Measurements from ENCODE around the gene PCBD1. TPM values are rescaled to one million over a fixed set of nuclear protein-coding genes. Genes with fewer than 3 reads are reported as not detected.
"Not testable (repeated sequence)": the region's sequence is repeated elsewhere in the genome, so short reads cannot be mapped to it uniquely, and the experiment has no call there.

Gene PCBD1
- total and polyA plus RNA-seq, 5 experiments from 2014 or later: 6.0 to 23.2 (median 9.5) TPM

GRCh38 chr10:70864935-70865334, 23.4 kb downstream of the PCBD1 start:
- ATAC-seq (no peak), DNase-seq (no peak)
- peaks cover 0 to 15% (median 3%) of the 10 kb centered on the region in 4 donors for H3K4me1 Mint-ChIP-seq
- no peak overlapping the region for H3K4me3 Mint-ChIP-seq
- H3K27me3 Mint-ChIP-seq: no peaks in the 10 kb centered on the region
- POLR2A ChIA-PET: no interaction called here
- H3K27ac Mint-ChIP-seq: peak overlapping the region in 2 of 10 donors; percentile 23 to 29
- H3K9me3 Mint-ChIP-seq: no peaks in the 10 kb centered on the region
- peaks cover 11 to 61% (median 17%) of the 10 kb centered on the region in 3 donors for H3K36me3 Mint-ChIP-seq

- ATAC-seq (no peak), DNase-seq (no peak)
- peaks cover 0 to 15% (median 3%) of the 10 kb centered on the region in 4 donors for H3K4me1 Mint-ChIP-seq
- H3K27ac Mint-ChIP-seq: peak overlapping the region in 2 of 10 donors; percentile 27 to 29
- H3K4me3 Mint-ChIP-seq: no peak overlapping the region
- H3K36me3 Mint-ChIP-seq: peaks cover 16 to 60% (median 19%) of the 10 kb centered on the region in 3 donors
- no peaks in the 10 kb centered on the region for H3K27me3 Mint-ChIP-seq
- POLR2A ChIA-PET: no interaction called here
- no peaks in the 10 kb centered on the region for H3K9me3 Mint-ChIP-seq
Measured at GRCh38 chr10:70863470-70864160, 24.8 kb downstream of the PCBD1 start.

GRCh38 chr10:70861495-70862197, 26.7 kb downstream of the PCBD1 start:
- H3K27ac Mint-ChIP-seq, DNase-seq, ATAC-seq, H3K4me3 Mint-ChIP-seq, H3K27me3 Mint-ChIP-seq, POLR2A ChIA-PET, H3K9me3 Mint-ChIP-seq: not testable (repeated sequence)
- Mint-ChIP-seq H3K4me1 (peaks cover 0 to 17% (median 3%) of the 10 kb centered on the region in 4 donors), H3K36me3 (peaks cover 19 to 75% (median 30%) of the 10 kb centered on the region in 3 donors)

GRCh38 chr10:70858759-70859158, 29.6 kb downstream of the PCBD1 start:
- peak overlapping the region in 1 of 10 donors; percentile 43 for H3K27ac Mint-ChIP-seq

GRCh38 chr10:70856454-70856853, 31.9 kb downstream of the PCBD1 start:
- ATAC-seq (no peak), DNase-seq (no peak)
- Mint-ChIP-seq H3K4me3 (no peak overlapping the region), H3K4me1 (peaks cover 0 to 9% (median 0%) of the 10 kb centered on the region in 4 donors), H3K27me3 (no peaks in the 10 kb centered on the region), H3K9me3 (no peaks in the 10 kb centered on the region), H3K36me3 (peaks cover 19 to 93% (median 48%) of the 10 kb centered on the region in 3 donors), H3K27ac (no peak overlapping the region)
- POLR2A ChIA-PET: no interaction called here

More at GRCh38 chr10:70858759-70859158, 29.6 kb downstream of the PCBD1 start:
- H3K4me1 Mint-ChIP-seq: peaks cover 0 to 12% (median 0%) of the 10 kb centered on the region in 4 donors
- no peak for DNase-seq
- no peak for ATAC-seq
- no peaks in the 10 kb centered on the region for H3K27me3 Mint-ChIP-seq
- no peak overlapping the region for H3K4me3 Mint-ChIP-seq
- H3K9me3 Mint-ChIP-seq: no peaks in the 10 kb centered on the region
- H3K36me3 Mint-ChIP-seq: peaks cover 19 to 83% (median 38%) of the 10 kb centered on the region in 3 donors
- POLR2A ChIA-PET: no interaction called here

GRCh38 chr10:70853457-70853856, 34.9 kb downstream of the PCBD1 start:
- peak overlapping the region in 2 of 10 donors; percentile 24 to 56 for H3K27ac Mint-ChIP-seq
- no peak overlapping the region for H3K4me3 Mint-ChIP-seq
- peaks cover 6 to 18% (median 11%) of the 10 kb centered on the region in 4 donors for H3K4me1 Mint-ChIP-seq
- no peaks in the 10 kb centered on the region for H3K9me3 Mint-ChIP-seq
- DNase-seq: no peak
- ATAC-seq: no peak
- peaks cover 1 to 88% (median 32%) of the 10 kb centered on the region in 3 donors for H3K36me3 Mint-ChIP-seq
- POLR2A ChIA-PET: no interaction called here
- H3K27me3 Mint-ChIP-seq: no peaks in the 10 kb centered on the region

- ATAC-seq (no peak), DNase-seq (no peak)
- Mint-ChIP-seq H3K36me3 (peaks cover 0 to 85% (median 29%) of the 10 kb centered on the region in 3 donors), H3K27me3 (no peaks in the 10 kb centered on the region), H3K9me3 (no peaks in the 10 kb centered on the region), H3K4me3 (no peak overlapping the region), H3K27ac (peak overlapping the region in 1 of 10 donors; percentile 24), H3K4me1 (peaks cover 6 to 18% (median 11%) of the 10 kb centered on the region in 4 donors)
- POLR2A ChIA-PET: no interaction called here
Measured at GRCh38 chr10:70853038-70853437, 35.3 kb downstream of the PCBD1 start.

- no peak for ATAC-seq
- POLR2A ChIA-PET: no interaction called here
- no peak for DNase-seq
- peaks cover 0 to 86% (median 32%) of the 10 kb centered on the region in 3 donors for H3K36me3 Mint-ChIP-seq
- no peak overlapping the region for H3K4me3 Mint-ChIP-seq
- peak overlapping the region in 1 of 10 donors; percentile 37 for H3K27ac Mint-ChIP-seq
- H3K9me3 Mint-ChIP-seq: no peaks in the 10 kb centered on the region
- no peaks in the 10 kb centered on the region for H3K27me3 Mint-ChIP-seq
- H3K4me1 Mint-ChIP-seq: peaks cover 6 to 18% (median 11%) of the 10 kb centered on the region in 4 donors
Measured at GRCh38 chr10:70851597-70852475, 36.5 kb downstream of the PCBD1 start.

GRCh38 chr10:70850097-70850496, 38.3 kb downstream of the PCBD1 start:
- Mint-ChIP-seq H3K4me1 (peaks cover 3 to 18% (median 9%) of the 10 kb centered on the region in 4 donors), H3K27me3 (no peaks in the 10 kb centered on the region), H3K36me3 (peaks cover 0 to 80% (median 25%) of the 10 kb centered on the region in 3 donors), H3K27ac (no peak overlapping the region), H3K9me3 (no peaks in the 10 kb centered on the region), H3K4me3 (no peak overlapping the region)
- ATAC-seq (no peak), DNase-seq (no peak)
- POLR2A ChIA-PET: no interaction called here

- peaks cover 3 to 18% (median 9%) of the 10 kb centered on the region in 4 donors for H3K4me1 Mint-ChIP-seq
- H3K27ac Mint-ChIP-seq: peak overlapping the region in 3 of 10 donors; percentile 4 to 40 (median 18)
- DNase-seq (no peak), ATAC-seq (no peak)
- no peaks in the 10 kb centered on the region for H3K27me3 Mint-ChIP-seq
- POLR2A ChIA-PET: no interaction called here
- peak overlapping the region in 1 of 10 donors; percentile 1 for H3K4me3 Mint-ChIP-seq
- H3K9me3 Mint-ChIP-seq: no peaks in the 10 kb centered on the region
- peaks cover 0 to 80% (median 28%) of the 10 kb centered on the region in 3 donors for H3K36me3 Mint-ChIP-seq
Measured at GRCh38 chr10:70849582-70850016, 38.8 kb downstream of the PCBD1 start.

GRCh38 chr10:70847659-70848360, 40.6 kb downstream of the PCBD1 start:
- peak overlapping the region in 1 of 10 donors; percentile 27 for H3K27ac Mint-ChIP-seq
- POLR2A ChIA-PET: no interaction called here
- ATAC-seq (no peak), DNase-seq (no peak)
- no peaks in the 10 kb centered on the region for H3K9me3 Mint-ChIP-seq
- H3K4me1 Mint-ChIP-seq: peaks cover 3 to 18% (median 13%) of the 10 kb centered on the region in 4 donors
- H3K4me3 Mint-ChIP-seq: no peak overlapping the region
- H3K27me3 Mint-ChIP-seq: no peaks in the 10 kb centered on the region
- H3K36me3 Mint-ChIP-seq: peaks cover 4 to 76% (median 26%) of the 10 kb centered on the region in 3 donors

GRCh38 chr10:70846795-70847194, 41.6 kb downstream of the PCBD1 start:
- H3K27ac Mint-ChIP-seq: no peak overlapping the region

More at GRCh38 chr10:70846795-70847194, 41.6 kb downstream of the PCBD1 start:
- no peak overlapping the region for H3K4me3 Mint-ChIP-seq
- H3K27me3 Mint-ChIP-seq: no peaks in the 10 kb centered on the region
- no peak for DNase-seq
- no peak for ATAC-seq
- peaks cover 3 to 24% (median 15%) of the 10 kb centered on the region in 4 donors for H3K4me1 Mint-ChIP-seq
- no peaks in the 10 kb centered on the region for H3K9me3 Mint-ChIP-seq
- POLR2A ChIA-PET: no interaction called here
- H3K36me3 Mint-ChIP-seq: peaks cover 4 to 73% (median 22%) of the 10 kb centered on the region in 3 donors

All from naive thymus-derived CD8-positive, alpha-beta T cell (primary cell).